HEK293 (cell line): ENCODE data around the gene SMTNL2.
A peak's percentile ranks its signal among the peaks of the same experiment; 100 is the strongest.

Source experiments
- CTCF ChIA-PET: fragments of 350-600 bp; formaldehyde crosslinking; extraction: SDS; loops from one replicate; lab custom pipeline; 2021; ENCODE audit warnings: antibody characterized with exemption; lab: Yijun Ruan, JAX
- POLR2A ChIA-PET: fragments of 300-600 bp; formaldehyde crosslinking; extraction: SDS; loops from one replicate; lab custom pipeline; 2020; ENCODE audit warnings: antibody characterized with exemption, inconsistent platforms; lab: Yijun Ruan, JAX
- H3K27ac ChIP-seq: fragments of 200-500 bp; sonication (Bioruptor generic); 2 replicates; pipeline ENCODE4 v1.5.1; 2014; ENCODE audit warnings: low read depth, low read length, control low read depth, inconsistent platforms; ENCODE audit errors: extremely low read depth
- H3K36me3 ChIP-seq, 2 experiments: fragments of 200-500 bp in 1 of 2; sonication (Bioruptor generic) in 1 of 2; 1 replicate in 1 of 2; 2 replicates in 1 of 2; pipeline ENCODE4 v1.5.1; 2014 to 2017; ENCODE audit warnings: inconsistent platforms in 2 of 2, low read length in 2 of 2; ENCODE audit not compliant: control insufficient read depth in 2 of 2, insufficient read depth in 1 of 2
- H3K4me1 ChIP-seq: fragments of 200-500 bp; sonication (Bioruptor generic); 2 replicates; pipeline ENCODE4 v1.5.1; 2014; ENCODE audit warnings: mild to moderate bottlenecking, low read length, inconsistent platforms; ENCODE audit not compliant: control insufficient read depth, insufficient read depth
- H3K4me3 ChIP-seq: 2 replicates; pipeline ENCODE4 v1.5.1; 2011; ENCODE audit warnings: low read depth, mild to moderate bottlenecking, control low read depth, low read length, moderate library complexity
- H3K9me3 ChIP-seq: fragments of 200-500 bp; sonication (Bioruptor generic); 2 replicates; pipeline ENCODE4 v1.5.1; 2014; ENCODE audit warnings: low read depth, low read length, inconsistent platforms; ENCODE audit not compliant: control insufficient read depth, insufficient read depth
- CTCF ChIP-seq: fragments of 450-650 bp; formaldehyde crosslinking; IDR thresholded peaks from 2 replicates; pipeline ENCODE4 v1.5.1; 2016; ENCODE audit warnings: missing biosample characterization, missing genetic modification characterization
- EGR2 ChIP-seq: fragments of 450-650 bp; formaldehyde crosslinking; IDR thresholded peaks from 2 replicates; pipeline ENCODE4 v1.5.1; 2016; ENCODE audit warnings: low read depth, missing biosample characterization, missing genetic modification characterization
- GLI4 ChIP-seq: fragments of 450-650 bp; formaldehyde crosslinking; IDR thresholded peaks from 2 replicates; pipeline ENCODE4 v1.5.1; 2016; ENCODE audit warnings: missing biosample characterization, missing genetic modification characterization
- KLF1 ChIP-seq: fragments of 450-650 bp; formaldehyde crosslinking; IDR thresholded peaks from 2 replicates; pipeline ENCODE4 v1.5.1; 2016; ENCODE audit warnings: missing biosample characterization, missing genetic modification characterization
- OSR2 ChIP-seq: fragments of 450-650 bp; formaldehyde crosslinking; IDR thresholded peaks from 2 replicates; pipeline ENCODE4 v1.5.1; 2016; ENCODE audit warnings: missing biosample characterization, missing genetic modification characterization
- SCRT1 ChIP-seq: fragments of 450-650 bp; formaldehyde crosslinking; IDR thresholded peaks from 2 replicates; pipeline ENCODE4 v1.5.1; 2016; ENCODE audit warnings: missing biosample characterization, missing genetic modification characterization, borderline replicate concordance
- SP3 ChIP-seq: fragments of 450-650 bp; formaldehyde crosslinking; IDR thresholded peaks from 2 replicates; pipeline ENCODE4 v1.5.1; 2016; ENCODE audit warnings: missing biosample characterization, missing genetic modification characterization
- ZBTB11 ChIP-seq: fragments of 450-650 bp; formaldehyde crosslinking; conservative IDR thresholded peaks from 2 replicates; pipeline ENCODE4 v1.5.1; 2016; ENCODE audit warnings: low read depth, missing biosample characterization, missing genetic modification characterization
- ZEB2 ChIP-seq: fragments of 450-650 bp; formaldehyde crosslinking; IDR thresholded peaks from 2 replicates; pipeline ENCODE4 v1.5.1; 2016; ENCODE audit warnings: missing biosample characterization, missing genetic modification characterization
- ZNF148 ChIP-seq: fragments of 450-650 bp; formaldehyde crosslinking; IDR thresholded peaks from 2 replicates; pipeline ENCODE4 v1.5.0; 2017; ENCODE audit warnings: missing biosample characterization, missing genetic modification characterization, borderline replicate concordance
- ZNF239 ChIP-seq: fragments of 450-650 bp; formaldehyde crosslinking; IDR thresholded peaks from 2 replicates; pipeline ENCODE4 v1.5.1; 2016; ENCODE audit warnings: missing biosample characterization, missing genetic modification characterization
- ZNF48 ChIP-seq: fragments of 450-650 bp; formaldehyde crosslinking; IDR thresholded peaks from 2 replicates; pipeline ENCODE4 v1.5.1; 2016; ENCODE audit warnings: missing biosample characterization, missing genetic modification characterization
- ZNF555 ChIP-seq: fragments of 450-650 bp; formaldehyde crosslinking; conservative IDR thresholded peaks from 2 replicates; pipeline ENCODE4 v1.5.1; 2017; ENCODE audit warnings: missing biosample characterization, mild to moderate bottlenecking, missing genetic modification characterization, inconsistent platforms
- ZNF571 ChIP-seq: fragments of 450-650 bp; formaldehyde crosslinking; IDR thresholded peaks from 2 replicates; pipeline ENCODE4 v1.5.0; 2017; ENCODE audit warnings: missing biosample characterization, missing genetic modification characterization
- ZNF629 ChIP-seq: fragments of 450-650 bp; formaldehyde crosslinking; IDR thresholded peaks from 2 replicates; pipeline ENCODE4 v1.5.1; 2017; ENCODE audit warnings: missing biosample characterization, missing genetic modification characterization
- ZNF701 ChIP-seq: fragments of 450-650 bp; formaldehyde crosslinking; IDR thresholded peaks from 2 replicates; pipeline ENCODE4 v1.5.1; 2016; ENCODE audit warnings: missing biosample characterization, missing genetic modification characterization
- ZSCAN23 ChIP-seq: fragments of 450-650 bp; formaldehyde crosslinking; IDR thresholded peaks from 2 replicates; pipeline ENCODE4 v1.5.1; 2016; ENCODE audit warnings: missing biosample characterization, missing genetic modification characterization
- TF ChIP-seq, protein P1 (sequence below): fragments of 450-650 bp; formaldehyde crosslinking; IDR thresholded peaks from 2 replicates; pipeline ENCODE4 v1.5.1; 2016; ENCODE audit warnings: missing biosample characterization, missing genetic modification characterization
- TF ChIP-seq, protein P2 (sequence below): fragments of 450-650 bp; formaldehyde crosslinking; IDR thresholded peaks from 2 replicates; pipeline ENCODE4 v1.5.1; 2016; ENCODE audit warnings: missing biosample characterization, missing genetic modification characterization

Gene SMTNL2

DNA sequence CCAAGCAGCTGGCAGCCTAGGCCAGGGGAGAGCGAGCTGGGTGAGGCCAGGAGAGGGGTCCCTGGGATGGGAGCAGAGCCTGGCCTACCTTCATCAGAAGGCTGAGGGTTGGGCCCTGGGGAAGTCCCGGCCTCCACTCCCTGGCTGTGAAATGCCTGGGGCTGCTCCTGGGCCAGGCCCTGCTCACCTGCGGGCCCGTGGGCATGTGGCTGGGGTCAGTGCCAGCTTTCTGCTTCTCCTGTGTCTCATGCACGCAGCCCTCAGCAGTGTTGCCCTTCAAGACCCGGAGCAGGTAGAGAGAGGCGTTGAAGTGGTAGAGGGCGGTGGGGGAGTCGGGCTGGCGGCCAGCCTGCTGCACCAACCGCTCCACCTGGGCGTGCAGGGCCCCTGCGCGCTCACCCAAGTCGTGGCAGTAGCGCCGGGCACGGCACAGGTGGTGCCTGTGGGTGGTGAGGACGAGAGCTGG, 41.6 kb upstream of the SMTNL2 start (continued):
- TF ChIP-seq ZEB2 (tag by site-specific recombination): no peak

DNA sequence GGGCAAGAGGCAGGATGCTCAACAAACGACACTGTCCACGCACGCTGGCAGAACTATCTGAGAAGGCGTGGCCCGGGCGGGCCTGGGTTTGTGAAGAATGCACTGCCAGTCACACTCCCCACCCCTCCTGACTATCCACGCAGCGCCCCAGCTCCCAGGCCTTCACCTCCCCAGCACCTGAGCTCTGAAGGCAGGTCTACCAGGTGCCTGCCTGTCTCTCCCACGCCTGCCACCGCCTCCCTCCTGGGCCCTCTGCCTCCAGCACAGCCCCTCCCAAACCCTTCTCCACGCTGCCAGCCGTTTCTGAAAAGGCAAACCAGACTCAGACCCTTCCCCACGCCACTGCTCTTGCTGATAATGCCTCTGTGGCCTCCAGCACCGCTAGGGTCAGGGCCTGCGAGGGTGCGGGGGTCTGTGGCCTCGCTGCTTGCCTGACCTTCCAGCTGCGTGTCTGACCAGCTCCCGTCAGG, 40.7 kb upstream of the SMTNL2 start:
- Histone ChIP-seq H3K4me3 (no peak overlapping the region), H3K4me1 (no peaks in the 10 kb centered on the region), H3K9me3 (no peaks in the 10 kb centered on the region), H3K36me3 (peaks cover 9 to 95% of the 10 kb centered on the region in 2 experiments; a peak in 2 of 3 replicates)
- CTCF ChIA-PET: no interaction called here
- POLR2A ChIA-PET: interaction anchor here (1.0 to 4.0 kb wide), 5 partner anchors 8 to 122 kb away, joined by 3 to 16 read pairs (median 3); partner anchors contain the start of gene MYBBP1A
- TF ChIP-seq SCRT1 (tag by site-specific recombination) (no peak), ZNF48 (tag by site-specific recombination) (no peak), ZNF701 (tag by site-specific recombination) (no peak), ZNF148 (tag by site-specific recombination) (no peak), ZBTB11 (no peak), KLF1 (peak; percentile 34; the same call in 1 of the 2 replicates), ZNF571 (tag by site-specific recombination) (no peak), EGR2 (tag by site-specific recombination) (0 out of 2 replicates have a peak, but pooled peaks have one; percentile 12)
- TF ChIP-seq, all 188 proteins: peak for 2
- H3K27ac ChIP-seq: no peak overlapping the region

- no peak overlapping the region for H3K4me3 ChIP-seq
- peaks cover 10 to 95% of the 10 kb centered on the region in 2 experiments; a peak in 2 of 3 replicates for H3K36me3 ChIP-seq
- H3K27ac ChIP-seq: no peak overlapping the region
- ChIA-PET CTCF (interaction anchor here (0.8 kb wide), 1 partner anchor 22 kb away, joined by 4 read pairs; no protein-coding TSS in a partner anchor), POLR2A (interaction anchor here (0.7 to 4.0 kb wide), 6 partner anchors 9 to 123 kb away, joined by 3 to 16 read pairs (median 4); partner anchors contain the start of gene MYBBP1A)
- H3K4me1 ChIP-seq: no peaks in the 10 kb centered on the region
- no peaks in the 10 kb centered on the region for H3K9me3 ChIP-seq
- TF ChIP-seq ZEB2 (tag by site-specific recombination) (no peak), OSR2 (no peak), SP3 (no peak), CTCF (tag by site-specific recombination) (no peak), ZSCAN23 (tag by site-specific recombination) (no peak), ZNF239 (tag by site-specific recombination) (no peak), GLI4 (tag by site-specific recombination) (no peak), ZNF555 (tag by site-specific recombination) (no peak), ZNF629 (no peak)
- TF ChIP-seq, protein P1, sequence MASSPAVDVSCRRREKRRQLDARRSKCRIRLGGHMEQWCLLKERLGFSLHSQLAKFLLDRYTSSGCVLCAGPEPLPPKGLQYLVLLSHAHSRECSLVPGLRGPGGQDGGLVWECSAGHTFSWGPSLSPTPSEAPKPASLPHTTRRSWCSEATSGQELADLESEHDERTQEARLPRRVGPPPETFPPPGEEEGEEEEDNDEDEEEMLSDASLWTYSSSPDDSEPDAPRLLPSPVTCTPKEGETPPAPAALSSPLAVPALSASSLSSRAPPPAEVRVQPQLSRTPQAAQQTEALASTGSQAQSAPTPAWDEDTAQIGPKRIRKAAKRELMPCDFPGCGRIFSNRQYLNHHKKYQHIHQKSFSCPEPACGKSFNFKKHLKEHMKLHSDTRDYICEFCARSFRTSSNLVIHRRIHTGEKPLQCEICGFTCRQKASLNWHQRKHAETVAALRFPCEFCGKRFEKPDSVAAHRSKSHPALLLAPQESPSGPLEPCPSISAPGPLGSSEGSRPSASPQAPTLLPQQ (tag by site-specific recombination): no peak
- TF ChIP-seq, protein P2, sequence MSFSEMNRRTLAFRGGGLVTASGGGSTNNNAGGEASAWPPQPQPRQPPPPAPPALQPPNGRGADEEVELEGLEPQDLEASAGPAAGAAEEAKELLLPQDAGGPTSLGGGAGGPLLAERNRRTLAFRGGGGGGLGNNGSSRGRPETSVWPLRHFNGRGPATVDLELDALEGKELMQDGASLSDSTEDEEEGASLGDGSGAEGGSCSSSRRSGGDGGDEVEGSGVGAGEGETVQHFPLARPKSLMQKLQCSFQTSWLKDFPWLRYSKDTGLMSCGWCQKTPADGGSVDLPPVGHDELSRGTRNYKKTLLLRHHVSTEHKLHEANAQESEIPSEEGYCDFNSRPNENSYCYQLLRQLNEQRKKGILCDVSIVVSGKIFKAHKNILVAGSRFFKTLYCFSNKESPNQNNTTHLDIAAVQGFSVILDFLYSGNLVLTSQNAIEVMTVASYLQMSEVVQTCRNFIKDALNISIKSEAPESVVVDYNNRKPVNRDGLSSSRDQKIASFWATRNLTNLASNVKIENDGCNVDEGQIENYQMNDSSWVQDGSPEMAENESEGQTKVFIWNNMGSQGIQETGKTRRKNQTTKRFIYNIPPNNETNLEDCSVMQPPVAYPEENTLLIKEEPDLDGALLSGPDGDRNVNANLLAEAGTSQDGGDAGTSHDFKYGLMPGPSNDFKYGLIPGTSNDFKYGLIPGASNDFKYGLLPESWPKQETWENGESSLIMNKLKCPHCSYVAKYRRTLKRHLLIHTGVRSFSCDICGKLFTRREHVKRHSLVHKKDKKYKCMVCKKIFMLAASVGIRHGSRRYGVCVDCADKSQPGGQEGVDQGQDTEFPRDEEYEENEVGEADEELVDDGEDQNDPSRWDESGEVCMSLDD (tag by site-specific recombination): no peak
Measured at GRCh38 chr17:4544135-4544950, 40.0 kb upstream of the SMTNL2 start.
